Body of pancreas (tissue), 4 donors: Measurements from ENCODE around the gene ACBD6.

Experiments used
- CTCF ChIP-seq, 7 experiments: fragments of 450-650 bp in 4 of 7; fragments of 200-600 bp in 3 of 7; sonication (generic) in 3 of 7; IDR thresholded peaks; one replicate each; pipeline ENCODE4 v1.5.1; 2016 to 2019; ENCODE audit warnings: antibody characterized with exemption in 7 of 7
- POLR2A ChIP-seq, 3 donors: fragments of 450-650 bp; IDR thresholded peaks; one replicate each; pipeline ENCODE4 v1.6.1; 2016; ENCODE audit warnings: antibody characterized with exemption in 3 of 3, mild to moderate bottlenecking in 2 of 3

- TF ChIP-seq POLR2A (IDR thresholded peaks at IDR 0.05) (no peak), CTCF (IDR thresholded peaks at IDR 0.05) (no peak)
Observed at GRCh38 chr1:180239145-180240096, 263.0 kb downstream of the ACBD6 start.
